ENCODE results near the gene PPP3CB.
A peak's percentile ranks its signal among the peaks of the same experiment; 100 is the strongest.

Gene PPP3CB

DNA sequence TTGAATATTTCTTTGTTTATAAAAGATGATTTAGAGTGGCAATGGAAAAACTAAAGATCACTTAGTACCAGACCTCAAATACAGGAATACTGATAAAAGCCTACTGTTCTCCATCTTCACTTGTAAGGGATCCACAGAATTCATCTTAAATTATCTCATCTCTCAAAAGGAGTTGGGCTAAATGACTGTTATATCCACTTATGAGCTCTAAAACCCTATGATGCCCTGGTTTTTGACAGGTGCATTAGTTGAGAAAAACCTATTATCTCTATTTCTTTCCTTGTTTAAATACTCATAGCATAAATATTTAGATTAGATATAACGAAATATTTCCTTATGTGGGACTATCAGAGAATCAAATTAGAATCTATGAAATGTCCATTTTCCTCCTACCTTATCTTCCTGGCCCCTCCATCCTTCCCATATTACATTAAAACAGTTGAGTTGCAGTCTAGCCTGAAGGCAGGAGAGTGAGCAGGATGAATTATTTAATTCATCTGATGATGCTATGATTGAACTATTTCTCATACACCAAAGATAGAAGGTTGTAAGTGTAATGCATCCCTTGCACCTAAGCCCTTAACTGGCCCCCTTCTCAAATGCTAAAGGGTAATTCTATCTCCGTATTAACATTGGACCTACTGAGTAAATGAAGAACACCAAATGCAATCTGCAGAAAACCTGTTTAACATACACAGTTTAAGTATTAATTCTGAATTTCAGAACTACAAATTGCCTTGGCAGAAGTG is 29.7 kb downstream of the PPP3CB start:
- no peak for ATAC-seq (replicated peaks)
- Mint-ChIP-seq H3K36me3 (ENCODE audit: insufficient read depth) (peaks cover 63% of the 10 kb centered on the region), H3K27me3 (no peaks in the 10 kb centered on the region), H3K27ac (no peak overlapping the region), H3K4me1 (ENCODE audit: low read depth in 2 of 2) (peaks cover 0 to 4% of the 10 kb centered on the region in 2 donors), H3K4me3 (no peak overlapping the region), H3K9me3 (no peaks in the 10 kb centered on the region)
- no peak for DNase-seq

DNA sequence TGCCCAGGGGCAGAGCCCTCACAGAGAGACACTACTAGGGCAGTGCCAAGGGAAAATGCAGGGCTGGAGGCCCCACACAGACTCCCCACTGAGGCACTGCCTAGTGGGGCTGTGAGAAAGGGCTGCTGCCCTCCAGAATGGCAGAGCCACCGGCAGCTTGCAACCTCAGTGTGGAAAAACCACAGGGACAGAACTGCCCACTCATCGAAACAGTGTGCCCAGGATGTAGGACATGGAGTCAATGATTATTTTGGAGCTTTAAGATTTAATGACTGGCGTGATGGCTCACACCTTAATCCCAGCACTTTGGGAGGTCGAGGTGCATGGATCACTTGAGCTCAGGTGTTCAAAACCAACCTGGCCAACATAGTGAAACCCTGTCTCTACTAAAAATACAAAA is 34.9 kb downstream of the PPP3CB start:
- H3K9me3 Mint-ChIP-seq: no peaks in the 10 kb centered on the region
- no peak overlapping the region for H3K4me3 Mint-ChIP-seq
- peaks cover 0 to 6% of the 10 kb centered on the region in 2 donors for H3K4me1 Mint-ChIP-seq (ENCODE audit: low read depth in 2 of 2)
- H3K27ac Mint-ChIP-seq: peak overlapping the region in 1 of 2 donors; percentile 10
- H3K27me3 Mint-ChIP-seq: no peaks in the 10 kb centered on the region
- DNase-seq (no peak), ATAC-seq (replicated peaks) (no peak)
- peaks cover 35% of the 10 kb centered on the region for H3K36me3 Mint-ChIP-seq (ENCODE audit: insufficient read depth)

DNA sequence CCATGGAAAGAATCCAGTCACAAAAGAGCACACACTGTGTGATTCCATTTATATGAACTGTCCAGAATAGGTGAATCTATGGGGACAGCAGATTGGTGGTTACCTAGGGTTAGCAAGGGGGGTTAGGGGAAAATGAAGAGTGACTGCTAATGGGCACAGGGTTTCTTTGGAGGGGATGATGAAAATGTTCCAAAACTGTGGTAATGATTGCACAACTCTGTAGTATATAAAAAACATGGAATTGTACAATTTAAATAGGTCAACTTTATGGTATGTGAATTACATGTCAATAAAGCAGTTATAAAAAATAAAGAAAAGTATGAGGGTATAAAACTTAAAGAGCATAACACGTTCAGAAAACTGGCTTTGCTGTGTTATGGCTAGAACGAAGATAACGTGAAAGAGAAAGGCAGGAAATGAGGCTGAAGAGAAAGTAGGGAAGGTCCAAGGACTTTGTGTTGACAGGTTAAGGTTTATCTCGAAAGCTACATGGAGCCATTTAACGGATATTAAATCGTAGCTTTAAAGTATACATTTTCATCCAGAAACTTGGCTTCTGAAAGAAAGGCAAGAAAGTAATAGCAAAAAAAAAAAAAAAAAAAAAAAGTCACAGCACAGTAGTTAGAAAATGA is 36.0 kb downstream of the PPP3CB start:
- H3K27ac Mint-ChIP-seq: peak overlapping the region; percentile 27 to 45
- no peaks in the 10 kb centered on the region for H3K27me3 Mint-ChIP-seq
- H3K4me3 Mint-ChIP-seq: no peak overlapping the region
- ATAC-seq (replicated peaks) (no peak), DNase-seq (no peak)
- H3K36me3 Mint-ChIP-seq (ENCODE audit: insufficient read depth): peaks cover 26% of the 10 kb centered on the region
- H3K9me3 Mint-ChIP-seq: no peaks in the 10 kb centered on the region
- H3K4me1 Mint-ChIP-seq (ENCODE audit: low read depth in 2 of 2): peaks cover 0 to 6% of the 10 kb centered on the region in 2 donors

DNA sequence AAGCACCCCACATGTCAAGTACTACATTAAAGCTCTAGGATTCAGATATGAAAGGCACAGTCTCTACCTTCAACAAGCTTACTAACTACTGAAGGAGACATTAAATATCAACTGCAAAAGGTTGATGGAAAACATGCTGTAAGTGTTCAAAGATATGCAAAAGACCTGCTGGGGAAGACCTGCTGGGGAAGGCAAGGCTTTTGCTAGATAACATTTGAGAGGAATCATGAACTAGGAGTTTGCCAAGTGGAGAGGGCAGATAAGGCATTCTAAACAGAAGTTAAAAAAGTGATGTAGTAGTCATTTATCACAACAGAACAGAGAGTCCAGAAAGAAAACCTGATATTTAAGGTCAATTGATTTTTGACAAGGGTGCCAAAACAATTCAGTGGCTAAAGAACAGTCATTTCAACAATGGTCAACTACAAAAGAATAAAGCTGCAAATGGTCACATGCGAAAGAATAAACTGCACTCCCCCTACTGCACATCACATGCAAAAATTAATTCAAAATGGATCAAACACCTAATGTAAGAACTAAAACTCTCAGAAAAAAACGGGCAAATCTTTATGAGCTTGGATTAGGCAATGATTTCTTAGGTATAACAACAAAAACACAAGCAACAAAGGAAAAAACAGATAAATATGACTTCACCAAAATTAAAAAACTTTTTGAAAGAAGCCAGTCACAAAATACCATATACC is 39.5 kb downstream of the PPP3CB start:
- Mint-ChIP-seq H3K4me3 (no peak overlapping the region), H3K4me1 (ENCODE audit: low read depth in 2 of 2) (peaks cover 0 to 6% of the 10 kb centered on the region in 2 donors), H3K27me3 (no peaks in the 10 kb centered on the region), H3K36me3 (ENCODE audit: insufficient read depth) (peaks cover 35% of the 10 kb centered on the region), H3K9me3 (no peaks in the 10 kb centered on the region), H3K27ac (no peak overlapping the region)
- no peak for ATAC-seq (replicated peaks)
- DNase-seq: no peak

DNA sequence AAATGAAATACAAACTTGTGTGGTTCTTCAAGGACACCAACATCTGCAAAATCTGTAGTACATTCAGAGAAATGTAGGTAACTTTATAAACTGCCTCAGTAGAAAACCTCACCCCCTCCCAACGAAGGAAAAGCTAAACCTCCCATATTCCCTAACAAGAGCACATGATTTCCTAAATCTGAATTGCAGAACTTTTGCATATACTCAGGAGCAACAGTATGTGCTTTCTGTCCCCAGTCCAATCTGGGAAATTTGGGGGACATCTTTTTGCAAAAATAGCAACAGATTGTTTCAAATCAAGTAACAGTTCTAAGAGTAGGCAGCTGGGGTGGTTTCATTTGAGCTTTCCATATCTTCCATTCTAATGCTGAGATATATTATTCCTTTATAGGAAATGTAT is 46.7 kb downstream of the PPP3CB start:
- Mint-ChIP-seq H3K27ac (no peak overlapping the region), H3K9me3 (no peaks in the 10 kb centered on the region), H3K4me3 (no peak overlapping the region), H3K4me1 (ENCODE audit: low read depth in 2 of 2) (no peaks in the 10 kb centered on the region), H3K36me3 (ENCODE audit: insufficient read depth) (peaks cover 42% of the 10 kb centered on the region), H3K27me3 (no peaks in the 10 kb centered on the region)
- ATAC-seq (replicated peaks): no peak
- DNase-seq: no peak

DNA sequence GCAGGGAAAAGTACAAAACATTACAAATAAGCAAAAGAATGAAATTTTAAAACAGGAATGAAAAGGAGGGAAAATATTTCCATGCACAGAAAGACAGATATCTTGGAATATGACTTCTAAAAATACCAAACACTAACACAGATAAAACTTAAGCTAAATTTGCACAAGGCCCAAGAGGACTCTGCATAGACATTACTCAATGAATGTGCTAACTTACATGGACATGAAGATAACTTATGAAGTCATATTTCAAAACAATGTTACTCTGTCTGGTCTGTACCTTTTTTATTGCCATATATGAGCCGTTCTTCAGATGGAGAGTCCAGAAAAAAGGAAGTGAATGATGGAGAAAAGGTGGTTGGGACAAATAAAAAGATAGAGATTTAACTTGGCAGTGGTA is 47.4 kb downstream of the PPP3CB start:
- ATAC-seq (replicated peaks): no peak
- Mint-ChIP-seq H3K27me3 (no peaks in the 10 kb centered on the region), H3K27ac (peak overlapping the region in 1 of 2 donors; percentile 6), H3K4me1 (ENCODE audit: low read depth in 2 of 2) (no peaks in the 10 kb centered on the region), H3K9me3 (no peaks in the 10 kb centered on the region), H3K36me3 (ENCODE audit: insufficient read depth) (peaks cover 39% of the 10 kb centered on the region), H3K4me3 (no peak overlapping the region)
- DNase-seq: no peak

DNA sequence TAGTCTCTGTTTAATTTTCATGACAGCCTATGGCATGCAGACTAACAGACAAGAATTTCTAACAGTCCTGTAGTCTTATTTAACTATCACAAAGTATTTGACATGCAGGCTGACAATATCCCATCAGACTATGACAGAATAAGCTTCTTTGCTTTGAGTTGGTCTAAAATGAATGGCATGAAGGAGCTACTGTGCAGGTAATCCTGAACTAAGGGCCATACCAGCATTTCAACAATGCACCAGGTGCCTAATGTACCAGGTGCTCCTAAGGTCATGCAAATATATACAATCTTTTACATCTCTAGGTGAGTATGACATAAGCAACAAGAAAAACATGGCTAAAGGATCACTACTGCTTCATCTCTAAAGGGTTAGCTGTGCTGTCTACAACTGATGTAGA is 48.9 kb downstream of the PPP3CB start:
- H3K27ac Mint-ChIP-seq: peak overlapping the region in 1 of 2 donors; percentile 19
- no peaks in the 10 kb centered on the region for H3K4me1 Mint-ChIP-seq (ENCODE audit: low read depth in 2 of 2)
- peaks cover 31% of the 10 kb centered on the region for H3K36me3 Mint-ChIP-seq (ENCODE audit: insufficient read depth)
- DNase-seq: no peak
- no peak for ATAC-seq (replicated peaks)
- H3K27me3 Mint-ChIP-seq: no peaks in the 10 kb centered on the region
- H3K4me3 Mint-ChIP-seq: no peak overlapping the region
- no peaks in the 10 kb centered on the region for H3K9me3 Mint-ChIP-seq

DNA sequence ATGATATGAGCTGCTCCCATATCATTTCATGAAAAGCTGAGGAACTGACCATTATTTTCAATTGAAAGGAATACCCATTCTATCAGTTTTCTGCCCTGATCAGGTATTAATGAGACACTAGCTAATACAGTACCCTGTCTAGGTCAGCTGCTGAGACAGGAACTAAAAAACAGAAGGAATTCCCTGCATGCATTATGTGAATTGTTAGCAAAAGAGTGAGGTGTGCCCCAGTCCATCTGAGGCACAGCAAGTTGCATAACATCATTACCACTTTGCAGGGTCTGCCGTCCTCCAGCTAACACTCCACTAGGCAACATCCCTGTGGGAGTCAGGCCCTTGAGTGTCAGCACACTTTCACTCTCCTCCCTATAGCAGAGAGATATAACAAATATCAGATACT is 51.4 kb downstream of the PPP3CB start:
- Mint-ChIP-seq H3K4me1 (ENCODE audit: low read depth in 2 of 2) (peaks cover 0 to 6% of the 10 kb centered on the region in 2 donors), H3K36me3 (ENCODE audit: insufficient read depth) (peaks cover 36% of the 10 kb centered on the region), H3K9me3 (no peaks in the 10 kb centered on the region), H3K4me3 (no peak overlapping the region), H3K27me3 (no peaks in the 10 kb centered on the region), H3K27ac (peak overlapping the region; percentile 7 to 41)
- DNase-seq: no peak
- ATAC-seq (replicated peaks): no peak

DNA sequence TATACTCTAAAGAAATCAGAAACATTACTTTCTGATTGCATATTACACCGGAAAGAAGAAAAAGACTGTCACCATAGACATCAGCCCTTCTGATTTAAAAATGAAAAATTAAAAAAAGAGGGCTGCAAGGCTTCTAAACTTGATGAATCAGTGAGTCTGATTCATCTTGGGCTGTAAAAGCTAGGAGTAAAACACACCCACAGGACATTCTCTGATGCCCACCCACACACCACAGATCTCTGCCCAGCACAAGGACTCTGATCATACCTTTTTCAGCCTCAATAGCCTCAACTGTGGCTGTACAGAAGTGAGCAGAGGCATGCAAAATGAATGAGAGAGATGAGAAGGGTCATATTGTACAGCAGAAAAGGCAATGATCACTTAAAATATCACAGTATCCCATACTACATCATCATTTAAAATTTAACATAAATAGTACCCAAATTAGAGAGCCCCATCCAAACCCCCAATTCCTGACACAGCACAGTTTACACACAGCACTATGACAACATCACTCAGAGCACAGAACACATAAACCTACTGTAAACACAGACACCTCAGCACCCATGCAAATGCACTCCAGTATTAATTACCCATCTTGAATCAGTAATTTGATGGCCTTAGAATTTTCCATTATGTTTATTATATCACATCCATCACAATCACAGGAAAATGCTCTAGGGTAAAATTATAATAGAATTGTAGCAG is 56.1 kb downstream of the PPP3CB start:
- no peak for DNase-seq
- Mint-ChIP-seq H3K27me3 (no peaks in the 10 kb centered on the region), H3K4me3 (no peak overlapping the region), H3K4me1 (ENCODE audit: low read depth in 2 of 2) (peaks cover 0 to 6% of the 10 kb centered on the region in 2 donors), H3K27ac (peak overlapping the region; percentile 18 to 38), H3K9me3 (no peaks in the 10 kb centered on the region), H3K36me3 (ENCODE audit: insufficient read depth) (peaks cover 35% of the 10 kb centered on the region)
- no peak for ATAC-seq (replicated peaks)

DNA sequence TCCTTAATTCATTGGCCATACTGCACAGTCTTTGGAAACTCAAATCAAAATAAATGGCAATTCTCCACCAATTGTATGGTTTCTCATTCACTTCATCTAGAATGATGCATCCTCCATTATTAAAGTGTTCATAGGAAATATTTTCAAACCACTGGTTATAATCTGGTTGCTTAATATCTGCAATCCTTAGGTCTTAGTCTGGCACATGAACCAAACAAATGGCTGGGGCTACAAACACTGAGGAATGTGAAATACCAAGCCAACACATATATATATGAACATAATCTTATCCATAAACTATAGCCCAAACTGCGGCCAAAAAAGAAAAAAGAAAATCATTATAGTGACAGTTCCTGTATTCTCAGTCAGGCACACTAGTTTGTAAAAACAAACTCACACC is 56.8 kb downstream of the PPP3CB start:
- no peak for ATAC-seq (replicated peaks)
- H3K27ac Mint-ChIP-seq: peak overlapping the region in 1 of 2 donors; percentile 38

DNA sequence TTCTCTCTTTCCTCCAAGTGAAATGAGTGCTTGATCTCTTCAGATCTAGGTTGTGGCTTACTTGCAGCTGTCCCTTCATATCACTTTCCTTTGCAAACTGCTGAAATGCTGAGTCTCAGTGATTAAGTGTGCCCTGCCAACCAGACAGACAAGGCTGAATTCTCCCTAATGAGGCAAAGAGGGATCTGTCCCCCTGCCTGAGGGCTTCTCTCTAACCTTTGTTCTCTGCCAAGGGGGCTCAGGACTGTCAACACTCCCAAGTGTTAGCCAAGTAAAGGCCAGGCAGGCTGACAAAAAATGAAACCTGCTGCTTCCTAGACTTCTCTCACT is 62.3 kb downstream of the PPP3CB start, which contains the start of gene MSS51:
Gene MSS51 (minus strand): TSS at position 24 of the 330 bp plus-strand sequence. CDS start 5,277 bp downstream, outside the sequence.
- Mint-ChIP-seq H3K9me3 (no peaks in the 10 kb centered on the region), H3K36me3 (ENCODE audit: insufficient read depth) (peaks cover 18% of the 10 kb centered on the region), H3K27ac (peak within 1 kb of the TSS; percentile 71 to 76), H3K4me1 (ENCODE audit: low read depth in 2 of 2) (peaks cover 0 to 7% of the 10 kb centered on the region in 2 donors), H3K4me3 (no peak within 1 kb of the TSS), H3K27me3 (no peaks in the 10 kb centered on the region)
- ATAC-seq (replicated peaks) (no peak), DNase-seq (no peak)

More for the DNA sequence above, 56.8 kb downstream of the PPP3CB start:
- Mint-ChIP-seq H3K9me3 (no peaks in the 10 kb centered on the region), H3K4me1 (ENCODE audit: low read depth in 2 of 2) (peaks cover 0 to 6% of the 10 kb centered on the region in 2 donors), H3K36me3 (ENCODE audit: insufficient read depth) (peaks cover 29% of the 10 kb centered on the region), H3K27me3 (no peaks in the 10 kb centered on the region), H3K4me3 (no peak overlapping the region)
- DNase-seq: no peak

DNA sequence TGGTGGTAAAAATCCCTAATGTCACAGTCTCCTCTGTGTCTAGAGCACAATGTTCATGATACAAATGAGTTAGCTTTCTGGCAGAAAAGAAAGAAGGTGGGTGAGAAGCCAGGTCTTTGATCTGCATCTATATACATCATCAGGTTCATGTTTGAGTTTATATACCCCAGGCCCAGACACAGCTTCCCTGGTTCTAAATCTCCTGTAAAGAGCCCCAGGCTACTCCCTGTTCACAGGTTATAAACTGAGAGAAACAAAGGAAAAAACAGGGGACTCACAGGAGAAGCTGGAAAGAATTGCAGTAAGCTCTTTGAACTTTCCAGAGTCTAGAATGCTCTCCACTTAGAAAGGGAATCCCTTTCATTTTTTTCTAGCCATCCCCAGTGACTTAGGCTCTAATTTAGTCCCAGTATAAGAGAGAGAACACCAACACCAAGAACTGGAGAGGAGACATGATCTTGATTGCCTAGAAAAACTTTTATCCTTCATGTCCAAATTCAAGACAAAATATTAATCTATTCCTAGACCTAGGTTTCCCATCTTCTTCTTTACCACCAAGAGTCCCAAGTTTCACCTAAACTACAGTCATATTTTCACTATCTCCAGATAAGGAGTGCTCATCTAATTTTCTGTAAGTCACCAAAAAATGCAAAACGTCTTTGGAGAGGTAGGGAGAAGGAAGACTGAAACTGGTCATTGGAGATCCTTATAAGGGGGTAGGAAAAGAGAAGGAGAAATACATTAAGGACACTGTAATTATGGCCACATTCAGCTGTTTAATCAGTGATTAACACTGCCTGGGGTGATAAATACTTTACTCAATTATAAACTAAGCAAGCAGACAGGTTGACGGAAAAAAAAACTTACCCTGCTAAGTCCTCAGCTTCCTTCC is 62.9 kb downstream of the PPP3CB start:
- no peaks in the 10 kb centered on the region for H3K27me3 Mint-ChIP-seq
- no peak for DNase-seq

More for the DNA sequence above, 62.9 kb downstream of the PPP3CB start:
- Mint-ChIP-seq H3K9me3 (no peaks in the 10 kb centered on the region), H3K36me3 (ENCODE audit: insufficient read depth) (peaks cover 15% of the 10 kb centered on the region), H3K4me1 (ENCODE audit: low read depth in 2 of 2) (peaks cover 0 to 7% of the 10 kb centered on the region in 2 donors), H3K27ac (peak overlapping the region; percentile 71 to 76), H3K4me3 (no peak overlapping the region)
- ATAC-seq (replicated peaks): no peak

Data from effector memory CD8-positive, alpha-beta T cell (primary cell).